H9 (cell line): Measurements from ENCODE around the gene TLE4. TPM values are rescaled to one million over a fixed set of nuclear protein-coding genes. Genes with fewer than 3 reads are reported as not detected.

Experiments
- DNase-seq: peaks from one replicate; pipeline ENCODE4 v3.0.0-alpha.2; 2017
- H2AFZ ChIP-seq: one replicate; pipeline ENCODE4 v1.6.1; 2013; ENCODE audit warnings: mild to moderate bottlenecking, low read length, control low read depth, moderate library complexity
- H2AK5ac ChIP-seq: 2 replicates; pipeline ENCODE4 v1.6.1; 2013; ENCODE audit warnings: low read length, control low read depth, mixed read lengths; ENCODE audit not compliant: insufficient read length
- H2BK120ac ChIP-seq: one replicate; pipeline ENCODE4 v1.6.1; 2013; ENCODE audit warnings: low read depth, mild to moderate bottlenecking, low read length, control low read depth, inconsistent platforms; ENCODE audit not compliant: poor library complexity, severe bottlenecking
- H2BK12ac ChIP-seq: 2 replicates; pipeline ENCODE4 v1.6.1; 2013; ENCODE audit warnings: low read length, control low read depth, mixed read lengths, low read depth; ENCODE audit not compliant: insufficient read length
- H2BK15ac ChIP-seq: 2 replicates; pipeline ENCODE4 v1.6.1; 2013; ENCODE audit warnings: low read depth, low read length, control low read depth
- H2BK20ac ChIP-seq: one replicate; pipeline ENCODE4 v1.6.1; 2013; ENCODE audit warnings: low read depth, mild to moderate bottlenecking, low read length, control low read depth, inconsistent platforms; ENCODE audit not compliant: poor library complexity, severe bottlenecking
- H2BK5ac ChIP-seq: 2 replicates; pipeline ENCODE4 v1.6.1; 2013; ENCODE audit warnings: low read length, control low read depth, mixed read lengths; ENCODE audit not compliant: insufficient read length
- H3K14ac ChIP-seq: 2 replicates; pipeline ENCODE4 v1.6.1; 2013; ENCODE audit warnings: low read length, control low read depth; ENCODE audit not compliant: insufficient read depth
- H3K18ac ChIP-seq: 2 replicates; pipeline ENCODE4 v1.6.1; 2013; ENCODE audit warnings: low read depth, mild to moderate bottlenecking, mixed read lengths, low read length, control low read depth; ENCODE audit not compliant: insufficient read length
- H3K23ac ChIP-seq: 2 replicates; pipeline ENCODE4 v1.6.1; 2013; ENCODE audit warnings: low read length, control low read depth, mixed read lengths, low read depth; ENCODE audit not compliant: insufficient read length
- H3K23me2 ChIP-seq: 2 replicates; pipeline ENCODE4 v1.6.1; 2013; ENCODE audit warnings: low read depth, mild to moderate bottlenecking, mixed read lengths, low read length, control low read depth; ENCODE audit not compliant: insufficient read length, poor library complexity, severe bottlenecking
- H3K27ac ChIP-seq: 2 replicates; pipeline ENCODE4 v1.5.1; 2013; ENCODE audit warnings: low read length, control low read depth, mixed read lengths, low read depth; ENCODE audit not compliant: insufficient read length
- H3K27me3 ChIP-seq: 2 replicates; pipeline ENCODE4 v1.6.1; 2013; ENCODE audit warnings: low read length, control low read depth, inconsistent platforms; ENCODE audit not compliant: insufficient read depth
- H3K4ac ChIP-seq: 2 replicates; pipeline ENCODE4 v1.6.1; 2013; ENCODE audit warnings: low read depth, mild to moderate bottlenecking, control low read depth, inconsistent platforms, low read length, moderate library complexity
- H3K4me1 ChIP-seq: 2 replicates; pipeline ENCODE4 v1.6.1; 2013; ENCODE audit warnings: low read length, control low read depth, inconsistent platforms; ENCODE audit not compliant: insufficient read depth
- H3K4me2 ChIP-seq: 2 replicates; pipeline ENCODE4 v1.6.1; 2013; ENCODE audit warnings: low read length, control low read depth, mixed read lengths; ENCODE audit not compliant: insufficient read length, insufficient read depth
- H3K56ac ChIP-seq: 2 replicates; pipeline ENCODE4 v1.6.1; 2013; ENCODE audit warnings: low read depth, mild to moderate bottlenecking, mixed read lengths, low read length, control low read depth; ENCODE audit not compliant: insufficient read length
- H3K79me1 ChIP-seq: 2 replicates; pipeline ENCODE4 v1.6.1; 2013; ENCODE audit warnings: low read depth, mild to moderate bottlenecking, moderate library complexity, low read length, control low read depth, inconsistent platforms; ENCODE audit not compliant: insufficient read depth, poor library complexity, severe bottlenecking
- H3K79me2 ChIP-seq: 2 replicates; pipeline ENCODE4 v1.6.1; 2013; ENCODE audit warnings: low read length, control low read depth, inconsistent platforms; ENCODE audit not compliant: insufficient read depth
- H3K9ac ChIP-seq: 2 replicates; pipeline ENCODE4 v1.6.1; 2013; ENCODE audit warnings: low read length, control low read depth, mixed read lengths; ENCODE audit not compliant: insufficient read length; ENCODE audit errors: extremely low read depth
- H3K9me3 ChIP-seq: one replicate; pipeline ENCODE4 v1.6.1; 2013; ENCODE audit warnings: low read depth, low read length, inconsistent platforms; ENCODE audit not compliant: control insufficient read depth
- H3T11ph ChIP-seq: one replicate; pipeline ENCODE4 v1.6.1; 2013; ENCODE audit warnings: mild to moderate bottlenecking, low read length, control low read depth, inconsistent platforms
- H4K20me1 ChIP-seq: one replicate; pipeline ENCODE4 v1.6.1; 2013; ENCODE audit not compliant: control insufficient read depth, insufficient read length, insufficient read depth
- H4K5ac ChIP-seq: 2 replicates; pipeline ENCODE4 v1.6.1; 2013; ENCODE audit warnings: low read depth, mild to moderate bottlenecking, mixed read lengths, low read length, control low read depth; ENCODE audit not compliant: insufficient read length
- H4K8ac ChIP-seq: replicated peaks from 2 replicates; pipeline ENCODE4 v1.6.1; 2013; ENCODE audit warnings: low read length, control low read depth, mixed read lengths, low read depth; ENCODE audit not compliant: insufficient read length
- H4K91ac ChIP-seq: 2 replicates; pipeline ENCODE4 v1.6.1; 2013; ENCODE audit warnings: low read depth, mild to moderate bottlenecking, moderate library complexity, mixed read lengths, low read length, control low read depth; ENCODE audit not compliant: insufficient read length
- H3K27ac Mint-ChIP-seq, 3 experiments: 2 replicates in 2 of 3; 3 replicates in 1 of 3; pipeline ENCODE4 v1.8.0; 2020 to 2021; ENCODE audit warnings: mixed read lengths in 3 of 3, mild to moderate bottlenecking in 1 of 3, moderate library complexity in 1 of 3
- H3K27me3 Mint-ChIP-seq: 2 replicates; pipeline ENCODE4 v1.8.0; 2021; ENCODE audit warnings: low read depth, mild to moderate bottlenecking, moderate library complexity, mixed read lengths
- H3K36me3 Mint-ChIP-seq, 3 experiments: 2 replicates in 2 of 3; 3 replicates in 1 of 3; pipeline ENCODE4 v1.8.0; 2020 to 2021; ENCODE audit warnings: low read depth in 3 of 3, mixed read lengths in 3 of 3; ENCODE audit not compliant: insufficient read depth in 1 of 3
- H3K4me1 Mint-ChIP-seq, 2 experiments: 2 replicates each; pipeline ENCODE4 v1.8.0; 2020; ENCODE audit warnings: mixed read lengths in 2 of 2
- H3K4me3 Mint-ChIP-seq, 2 experiments: 2 replicates in 1 of 2; 3 replicates in 1 of 2; pipeline ENCODE4 v1.8.0; 2020 to 2021; ENCODE audit warnings: mild to moderate bottlenecking in 2 of 2, mixed read lengths in 2 of 2, moderate library complexity in 1 of 2
- H3K9me3 Mint-ChIP-seq, 2 experiments: 2 replicates in 1 of 2; 3 replicates in 1 of 2; pipeline ENCODE4 v1.8.0; 2020; ENCODE audit warnings: mild to moderate bottlenecking in 2 of 2, mixed read lengths in 2 of 2, moderate library complexity in 1 of 2
- CTCF ChIP-seq: fragments of 200-600 bp; sonication (generic); conservative IDR thresholded peaks from 3 replicates; pipeline ENCODE4 v1.8.0; 2021; ENCODE audit warnings: antibody characterized with exemption, mild to moderate bottlenecking
- total RNA-seq: library from RNA; stranded (reverse); gene quantifications from 2 replicates; pipeline ENCODE4 v1.2.1, GENCODE V29; 2021

TLE4 gene
- total RNA-seq, 1 experiment from 2014 or later: 35.1 TPM

GRCh38 chr9:79655551-79655950, 83.8 kb downstream of the TLE4 start:
- H3K36me3 Mint-ChIP-seq: peaks cover 0 to 27% (median 8%) of the 10 kb centered on the region in 3 experiments; a peak in 6 of 7 replicates

More at GRCh38 chr9:79655551-79655950, 83.8 kb downstream of the TLE4 start:
- no peaks in the 10 kb centered on the region for H4K20me1 ChIP-seq
- no peak overlapping the region for H4K91ac ChIP-seq
- Mint-ChIP-seq H3K4me3 (no peak overlapping the region), H3K4me1 (peaks cover 21 to 22% of the 10 kb centered on the region in 2 experiments), H3K27ac (no peak overlapping the region), H3K27me3 (no peaks in the 10 kb centered on the region), H3K9me3 (no peaks in the 10 kb centered on the region)
- no peaks in the 10 kb centered on the region for H3K79me1 ChIP-seq
- H3K4me1 ChIP-seq: peaks cover 4% of the 10 kb centered on the region; the same call in 1 of the 2 replicates
- H3K4me2 ChIP-seq: no peak overlapping the region
- no peak overlapping the region for H2AFZ ChIP-seq
- H3K56ac ChIP-seq: no peak overlapping the region
- H2BK12ac ChIP-seq: no peak overlapping the region
- TF ChIP-seq CTCF: no peak
- no peak overlapping the region for H2BK5ac ChIP-seq
- no peak overlapping the region for H4K8ac ChIP-seq
- DNase-seq: no peak
- H3K23me2 ChIP-seq: no peaks in the 10 kb centered on the region
- H2BK120ac ChIP-seq: no peak overlapping the region
- no peaks in the 10 kb centered on the region for H3K79me2 ChIP-seq
- no peak overlapping the region for H2AK5ac ChIP-seq
- no peaks in the 10 kb centered on the region for H3K27me3 ChIP-seq
- no peak overlapping the region for H3K18ac ChIP-seq
- H2BK15ac ChIP-seq: no peak overlapping the region
- no peak overlapping the region for H3K4ac ChIP-seq
- no peak overlapping the region for H3K9ac ChIP-seq
- no peak overlapping the region for H3K23ac ChIP-seq
- H3K14ac ChIP-seq: no peak overlapping the region
- no peak overlapping the region for H3K27ac ChIP-seq
- H2BK20ac ChIP-seq: no peak overlapping the region
- H3K9me3 ChIP-seq: no peaks in the 10 kb centered on the region
- H4K5ac ChIP-seq: no peak overlapping the region
- H3T11ph ChIP-seq: no peak overlapping the region
